Endothelial cell of umbilical vein (primary cell): Measurements from ENCODE around the gene MIB1.

Source experiments
- CTCF ChIP-seq, 2 donors: IDR thresholded peaks; 1 replicate in 1 of 2; 2 replicates in 1 of 2; pipeline ENCODE4 v1.5.1; 2011; ENCODE audit warnings: low read length in 2 of 2, mild to moderate bottlenecking in 2 of 2, moderate library complexity in 2 of 2, control low read depth in 1 of 2, inconsistent platforms in 1 of 2, low read depth in 1 of 2; ENCODE audit not compliant: insufficient read depth in 1 of 2; ENCODE audit errors: extremely low read depth in 1 of 2
- EZH2 ChIP-seq: IDR thresholded peaks from 2 replicates; pipeline ENCODE4 v1.6.1; 2012; ENCODE audit warnings: borderline replicate concordance, low read depth, mild to moderate bottlenecking, moderate library complexity, low read length, inconsistent platforms; ENCODE audit not compliant: severe bottlenecking
- FOS ChIP-seq: IDR thresholded peaks from 2 replicates; pipeline ENCODE4 v1.6.1; 2011; ENCODE audit warnings: mild to moderate bottlenecking, low read length, moderate library complexity, borderline replicate concordance; ENCODE audit not compliant: insufficient read depth
- GATA2 ChIP-seq: IDR thresholded peaks from 2 replicates; pipeline ENCODE4 v1.7.0; 2011; ENCODE audit warnings: low read depth, mild to moderate bottlenecking, moderate library complexity, mixed read lengths, low read length; ENCODE audit not compliant: insufficient read length, insufficient read depth
- JUN ChIP-seq: IDR thresholded peaks from 2 replicates; pipeline ENCODE4 v1.6.1; 2011; ENCODE audit warnings: borderline replicate concordance, low read depth; ENCODE audit not compliant: insufficient read length, insufficient read depth
- POLR2A ChIP-seq: IDR thresholded peaks from 2 replicates; pipeline ENCODE4 v1.6.1; 2012; ENCODE audit warnings: low read depth, mild to moderate bottlenecking, control low read depth, low read length
- POLR2AphosphoS5 ChIP-seq: IDR thresholded peaks from 2 replicates; pipeline ENCODE4 v1.6.1; 2012; ENCODE audit warnings: low read depth, mild to moderate bottlenecking, control low read depth, low read length, moderate library complexity; ENCODE audit not compliant: insufficient read depth
- TF ChIP-seq, protein P1 (sequence below): IDR thresholded peaks from 2 replicates; pipeline ENCODE4 v1.6.1; 2011; ENCODE audit not compliant: insufficient read depth, insufficient read length

- TF ChIP-seq CTCF (IDR thresholded peaks at IDR 0.05; ENCODE audit: extremely low read depth in 1 of 2, insufficient read depth in 1 of 2, low read depth in 1 of 2, low read length in 2 of 2), result no peak
- no peak for TF ChIP-seq POLR2A
- no peak for TF ChIP-seq GATA2
- no peak for TF ChIP-seq POLR2AphosphoS5
- no peak for TF ChIP-seq EZH2
- TF ChIP-seq, protein P1, sequence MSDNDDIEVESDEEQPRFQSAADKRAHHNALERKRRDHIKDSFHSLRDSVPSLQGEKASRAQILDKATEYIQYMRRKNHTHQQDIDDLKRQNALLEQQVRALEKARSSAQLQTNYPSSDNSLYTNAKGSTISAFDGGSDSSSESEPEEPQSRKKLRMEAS, result no peak
- no peak for TF ChIP-seq JUN
- no peak for TF ChIP-seq FOS
Observed at GRCh38 chr18:21831413-21831831, 90.8 kb downstream of the MIB1 start.
